Measurements from ENCODE around the gene CACNA2D3.

The CACNA2D3 gene

DNA sequence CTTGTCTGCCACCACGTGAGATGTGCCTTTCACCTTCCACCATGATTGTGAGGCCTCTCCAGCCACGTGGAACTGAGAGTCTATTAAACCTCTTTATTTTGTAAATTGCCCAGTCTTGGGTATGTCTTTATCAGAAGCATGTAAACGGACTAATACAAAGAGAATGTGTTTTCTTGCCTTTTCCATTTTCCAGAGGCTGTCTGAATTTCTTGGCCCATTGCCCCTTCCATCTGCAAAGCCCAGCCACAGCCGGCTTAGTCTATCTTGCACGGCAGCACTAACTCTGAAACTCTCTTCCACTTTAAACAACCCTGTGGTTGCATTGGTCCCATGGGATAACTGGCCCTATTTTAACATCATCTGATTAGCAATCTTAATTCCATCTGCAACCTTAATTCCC, 590.2 kb downstream of the CACNA2D3 start:
- no peak for DNase-seq

DNA sequence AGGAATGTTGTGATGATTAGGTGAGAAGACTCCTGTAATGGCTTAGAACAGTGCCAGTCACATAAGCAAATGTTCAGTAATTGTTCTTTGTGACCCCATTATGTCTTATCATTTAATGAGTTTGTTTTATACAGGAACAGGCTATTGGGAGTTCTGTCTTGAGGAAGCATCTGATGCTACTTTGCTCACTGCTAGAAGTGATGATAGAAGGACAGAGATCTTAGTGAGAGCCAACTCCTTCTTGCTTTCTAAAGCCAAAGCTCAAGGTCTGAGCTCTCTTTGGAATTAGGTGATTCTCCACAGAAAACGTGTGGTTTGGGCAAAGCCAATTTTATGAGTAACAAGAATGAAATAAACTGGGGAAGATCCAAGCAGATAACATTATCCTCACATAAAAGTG, 590.7 kb downstream of the CACNA2D3 start:
- DNase-seq: no peak

DNA sequence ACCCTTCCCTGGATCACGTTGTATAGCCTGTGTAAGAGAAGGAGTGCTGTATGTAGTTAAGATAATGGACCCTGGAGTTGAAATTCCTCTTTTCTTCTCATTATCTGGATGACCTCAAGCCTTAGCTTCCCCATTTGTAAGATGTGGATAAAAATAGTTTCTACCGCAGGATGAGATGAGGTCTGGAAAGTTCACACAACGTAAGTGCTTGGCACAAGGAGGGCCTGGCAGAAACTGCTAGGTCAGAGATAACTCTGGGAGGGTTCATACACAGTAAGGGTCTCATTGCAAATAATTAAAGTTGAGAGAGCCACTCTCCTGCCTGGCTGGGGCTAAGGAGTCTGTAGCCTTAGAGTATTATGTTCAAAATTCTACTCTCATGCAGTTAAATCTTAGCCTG, 591.1 kb downstream of the CACNA2D3 start:
- no peak for DNase-seq

DNA sequence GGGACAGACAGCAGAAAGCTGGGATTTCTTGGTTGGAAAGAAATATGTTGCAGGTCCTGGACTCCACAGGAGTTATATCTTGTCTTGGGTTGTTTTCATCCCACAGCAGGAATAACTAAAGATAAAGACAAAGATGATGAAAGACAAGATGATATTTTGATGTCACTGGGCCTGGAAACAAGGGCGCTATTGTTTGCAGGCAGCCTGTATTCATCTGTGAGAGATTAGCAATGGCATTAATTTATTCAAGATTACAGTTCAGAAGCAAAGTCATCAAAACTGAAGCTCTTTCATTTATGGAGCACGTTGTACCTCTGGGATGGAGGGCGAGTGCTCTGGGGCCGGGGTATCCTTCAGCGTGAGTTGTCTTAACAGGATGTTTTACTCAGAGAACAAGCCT, 591.7 kb downstream of the CACNA2D3 start:
- DNase-seq: no peak

DNA sequence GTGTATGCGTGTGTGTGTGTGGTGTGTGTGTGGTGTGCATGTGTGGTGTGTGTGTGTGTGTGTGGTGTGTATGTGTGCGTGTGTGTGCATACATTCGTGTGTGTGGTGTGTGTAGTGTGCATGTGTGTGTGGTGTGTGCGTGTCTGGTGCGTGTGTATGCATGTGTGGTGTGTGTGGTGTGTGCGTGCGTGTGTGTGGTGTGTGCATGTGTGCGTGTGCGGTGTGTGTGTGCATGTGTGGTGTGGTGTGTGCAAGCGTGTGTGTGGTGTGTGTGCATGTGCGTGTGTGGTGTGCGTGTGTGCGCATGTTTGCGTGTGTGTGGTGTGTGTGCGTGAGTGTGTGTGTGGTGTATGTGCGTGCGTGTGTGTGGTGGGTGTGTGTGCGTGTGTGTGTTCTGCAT, 595.2 kb downstream of the CACNA2D3 start:
- DNase-seq: no peak

DNA sequence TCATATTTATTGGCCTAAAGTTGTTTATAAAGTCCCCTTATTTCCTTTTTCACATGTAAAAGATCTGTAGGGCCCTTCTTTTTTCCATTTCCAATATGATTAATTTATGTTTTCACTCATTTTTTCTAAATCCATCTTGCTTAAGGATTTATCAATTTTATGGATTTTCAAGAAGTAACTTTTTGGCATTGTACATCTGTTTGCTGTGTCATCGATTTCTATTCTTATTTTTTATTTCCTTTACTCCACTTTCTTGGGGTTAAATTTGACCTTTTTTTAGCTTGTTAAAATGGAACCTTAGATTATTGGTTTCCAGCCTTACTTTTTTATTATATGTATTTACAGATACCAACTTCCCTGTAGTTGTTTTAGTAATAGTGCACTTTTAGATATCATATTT, 597.6 kb downstream of the CACNA2D3 start:
- no peak for DNase-seq

DNA sequence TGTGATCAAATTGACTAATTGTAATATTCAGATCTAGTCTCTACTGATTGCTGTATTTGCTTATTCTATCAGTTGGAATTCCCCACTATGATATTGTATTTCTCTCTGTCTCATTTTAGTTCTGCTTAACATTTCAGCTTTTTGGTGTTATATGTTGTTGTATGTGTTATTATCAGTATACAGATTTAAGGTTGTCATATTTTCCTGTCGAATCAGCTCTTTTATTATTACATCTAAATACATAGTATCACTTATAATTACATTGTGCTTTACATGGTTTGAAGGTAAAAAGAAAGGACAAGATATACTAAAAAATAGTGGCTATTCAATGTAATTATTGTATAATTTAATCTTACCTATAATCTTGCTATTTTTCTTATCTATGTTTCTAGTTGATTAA, 598.3 kb downstream of the CACNA2D3 start:
- DNase-seq: no peak

GRCh38 chr3:54731732-54732445, 609.5 kb downstream of the CACNA2D3 start:
- no peak for DNase-seq

- no peak for DNase-seq
These were observed 611.0 kb downstream of the CACNA2D3 start for GRCh38 chr3:54733106-54734006.

DNA sequence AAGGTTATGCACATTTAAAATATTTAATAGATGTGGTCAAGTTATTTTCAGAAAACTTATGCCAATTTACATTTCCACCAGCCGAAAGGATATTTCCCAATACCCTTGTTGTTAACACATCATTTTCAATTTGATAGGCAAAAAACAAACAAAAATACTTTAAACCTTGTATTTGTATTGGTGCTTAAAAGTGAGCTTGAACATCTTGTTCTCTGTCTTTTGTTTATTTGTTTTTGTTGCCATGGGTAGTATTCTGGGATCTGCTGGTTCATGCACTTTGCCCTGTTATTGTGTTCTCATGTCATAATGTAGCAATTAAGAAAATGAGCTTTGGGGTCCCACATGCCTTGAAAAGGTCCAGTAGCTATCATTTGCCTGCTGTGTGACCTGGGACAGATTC, 614.1 kb downstream of the CACNA2D3 start:
- no peak for DNase-seq

DNA sequence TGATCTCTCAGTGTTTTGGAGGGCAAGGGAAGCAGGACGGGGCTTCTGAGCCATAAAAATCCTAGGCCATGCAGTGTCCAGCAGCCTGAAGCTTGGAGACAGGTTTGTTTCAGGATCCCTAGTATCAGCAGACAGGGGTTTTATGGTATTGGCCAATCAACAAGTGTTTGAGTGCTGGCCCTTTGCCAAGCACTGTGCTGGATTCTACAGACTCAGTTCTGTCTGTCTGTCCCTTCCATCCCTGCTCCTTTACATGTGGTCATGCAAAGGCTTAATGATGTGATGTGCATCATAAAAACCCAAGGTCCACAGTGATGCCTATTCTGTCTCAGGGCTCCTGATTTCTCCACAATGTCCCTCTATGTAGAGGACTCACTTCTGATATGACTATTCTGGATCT, 621.4 kb downstream of the CACNA2D3 start:
- no peak for DNase-seq

GRCh38 chr3:54744291-54744690, 621.9 kb downstream of the CACNA2D3 start:
- DNase-seq: no peak

- no peak for DNase-seq
These were observed 623.5 kb downstream of the CACNA2D3 start for GRCh38 chr3:54745843-54746242.

DNA sequence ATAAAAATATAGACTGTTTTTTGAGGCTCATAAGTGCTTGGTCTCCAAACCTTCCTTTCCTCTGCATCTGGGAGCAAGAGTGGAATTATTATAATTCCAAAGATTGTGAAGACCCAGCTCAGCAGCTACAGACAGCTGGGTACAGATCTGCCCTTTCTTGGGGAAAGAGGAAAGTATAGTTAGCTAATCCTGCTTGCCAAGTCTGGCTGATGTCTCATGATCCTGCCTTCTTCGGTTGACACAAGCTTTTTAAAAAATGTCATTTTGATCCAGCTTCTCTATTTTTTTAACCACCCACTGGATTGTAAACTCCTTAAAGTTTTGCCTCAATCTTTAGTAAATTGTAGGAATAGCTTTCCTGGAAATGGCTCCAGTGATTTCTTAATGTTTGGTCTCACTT, 624.4 kb downstream of the CACNA2D3 start:
- DNase-seq: no peak

DNA sequence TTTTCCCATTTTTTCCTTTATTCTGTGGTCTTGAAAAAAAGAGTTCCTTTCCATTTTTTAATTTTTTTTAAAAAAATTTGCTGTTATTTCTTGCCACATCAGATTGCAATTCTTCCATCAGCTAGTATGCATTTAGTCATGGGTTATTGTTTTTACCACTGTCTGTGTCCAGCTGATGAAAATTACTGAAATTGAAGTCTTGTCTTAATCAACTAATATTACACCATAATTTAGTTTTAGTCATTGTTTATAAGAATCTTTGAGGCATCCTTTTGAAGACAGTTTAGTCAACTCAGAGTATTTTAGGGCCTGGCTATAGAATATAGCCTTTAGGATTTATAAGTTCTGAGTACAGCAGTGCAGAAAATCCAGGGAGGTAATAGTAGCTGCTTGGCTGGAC, 633.4 kb downstream of the CACNA2D3 start:
- DNase-seq: no peak

- DNase-seq: no peak
These were observed 634.0 kb downstream of the CACNA2D3 start for GRCh38 chr3:54756330-54756731.

DNA sequence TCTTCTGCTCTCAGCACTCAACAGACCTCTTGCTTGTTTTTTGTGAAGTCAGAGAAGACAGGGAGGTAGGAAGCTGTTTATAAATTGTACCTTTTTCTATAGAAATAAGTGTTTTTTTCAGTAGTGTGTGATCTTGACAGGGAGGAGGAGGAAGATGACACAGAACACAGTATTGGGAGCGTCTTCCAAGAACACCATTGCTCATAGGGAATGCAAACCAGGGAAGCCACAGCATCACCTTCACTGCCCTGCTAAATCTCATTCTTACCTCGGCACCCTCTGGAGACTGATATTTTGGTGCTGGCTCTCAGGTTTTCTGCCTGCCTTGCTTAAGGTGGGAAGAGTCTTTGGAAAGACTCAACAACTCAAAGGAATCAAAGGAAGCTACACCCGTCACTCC, 636.1 kb downstream of the CACNA2D3 start:
- DNase-seq: no peak

DNA sequence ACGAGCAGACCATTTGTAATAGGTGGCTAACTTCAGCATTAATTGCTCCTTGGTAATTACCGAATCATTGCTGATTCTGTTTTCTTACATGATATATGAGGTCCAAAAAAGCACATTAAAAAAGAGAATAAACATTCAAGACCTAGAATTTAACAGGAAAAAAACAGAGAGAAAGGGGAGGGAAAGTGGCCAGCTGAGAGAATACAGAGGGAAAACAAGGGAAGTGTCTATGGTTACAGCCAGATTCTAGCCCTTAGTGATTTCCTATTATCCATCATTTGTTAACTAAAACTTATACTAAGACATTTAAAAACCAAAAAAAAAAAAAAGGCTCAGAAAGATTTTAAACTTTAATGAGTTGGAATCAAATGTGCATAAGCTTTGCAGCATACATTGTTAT, 636.8 kb downstream of the CACNA2D3 start:
- no peak for DNase-seq

DNA sequence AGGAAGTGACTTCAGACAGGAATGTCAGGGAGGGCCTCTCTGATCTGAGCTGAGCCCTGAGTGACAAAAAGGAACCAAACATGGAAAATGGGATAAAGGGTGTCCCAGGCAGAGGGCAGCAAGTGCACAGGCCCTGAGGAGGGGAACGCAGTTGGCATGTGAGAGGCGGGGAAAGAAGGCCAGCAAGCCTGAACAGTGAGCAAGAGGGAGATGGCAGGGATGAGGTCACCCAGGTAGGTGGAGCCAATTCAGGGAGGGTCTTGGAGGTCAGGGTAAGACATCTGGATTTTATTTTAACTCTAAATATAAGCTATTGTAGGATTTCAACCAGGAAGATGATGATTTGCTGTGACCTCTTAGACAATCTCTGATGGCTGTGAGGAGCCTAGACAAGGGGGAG, 637.8 kb downstream of the CACNA2D3 start:
- DNase-seq: no peak

- DNase-seq: no peak
These were observed 639.3 kb downstream of the CACNA2D3 start for GRCh38 chr3:54761637-54762036.

GRCh38 chr3:54764911-54765310, 642.6 kb downstream of the CACNA2D3 start:
- DNase-seq: no peak

GRCh38 chr3:54771050-54771449, 648.7 kb downstream of the CACNA2D3 start:
- DNase-seq: no peak

DNA sequence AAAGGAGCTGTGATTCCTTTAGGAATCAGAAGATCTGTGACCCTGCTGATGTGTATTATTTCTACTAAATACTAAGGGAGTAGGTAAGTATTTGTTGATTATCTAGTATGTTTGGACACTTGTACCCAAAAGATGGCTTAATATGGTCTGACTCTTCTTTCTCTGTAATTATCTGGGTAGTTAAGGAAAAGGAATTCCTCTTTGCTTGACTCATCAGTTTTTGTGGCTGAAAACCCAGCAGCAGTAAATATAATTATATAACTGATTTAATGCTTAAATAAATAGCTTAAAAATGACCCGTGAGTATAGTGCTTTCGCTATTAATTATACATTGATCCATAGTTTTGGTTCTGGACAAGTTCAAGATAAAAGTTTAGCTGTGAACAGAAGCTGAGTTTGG, 649.7 kb downstream of the CACNA2D3 start:
- DNase-seq: no peak

GRCh38 chr3:54772746-54773145, 650.4 kb downstream of the CACNA2D3 start:
- no peak for DNase-seq
